Measurements from ENCODE around the gene RNASE4. TPM values are rescaled to one million over a fixed set of nuclear protein-coding genes. Genes with fewer than 3 reads are reported as not detected.

The RNASE4 gene
- total RNA-seq, 4 donors from 2014 or later = 90.9 to 193 (median 118) TPM

- 33 to 35% methylated on average over 4 of the region's 4 CpGs for WGBS, 2 donors
- TF ChIP-seq EP300 (IDR thresholded peaks at IDR 0.05) (no peak), POLR2A (IDR thresholded peaks at IDR 0.05) (no peak)
- TF ChIP-seq, protein P1, sequence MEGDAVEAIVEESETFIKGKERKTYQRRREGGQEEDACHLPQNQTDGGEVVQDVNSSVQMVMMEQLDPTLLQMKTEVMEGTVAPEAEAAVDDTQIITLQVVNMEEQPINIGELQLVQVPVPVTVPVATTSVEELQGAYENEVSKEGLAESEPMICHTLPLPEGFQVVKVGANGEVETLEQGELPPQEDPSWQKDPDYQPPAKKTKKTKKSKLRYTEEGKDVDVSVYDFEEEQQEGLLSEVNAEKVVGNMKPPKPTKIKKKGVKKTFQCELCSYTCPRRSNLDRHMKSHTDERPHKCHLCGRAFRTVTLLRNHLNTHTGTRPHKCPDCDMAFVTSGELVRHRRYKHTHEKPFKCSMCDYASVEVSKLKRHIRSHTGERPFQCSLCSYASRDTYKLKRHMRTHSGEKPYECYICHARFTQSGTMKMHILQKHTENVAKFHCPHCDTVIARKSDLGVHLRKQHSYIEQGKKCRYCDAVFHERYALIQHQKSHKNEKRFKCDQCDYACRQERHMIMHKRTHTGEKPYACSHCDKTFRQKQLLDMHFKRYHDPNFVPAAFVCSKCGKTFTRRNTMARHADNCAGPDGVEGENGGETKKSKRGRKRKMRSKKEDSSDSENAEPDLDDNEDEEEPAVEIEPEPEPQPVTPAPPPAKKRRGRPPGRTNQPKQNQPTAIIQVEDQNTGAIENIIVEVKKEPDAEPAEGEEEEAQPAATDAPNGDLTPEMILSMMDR (IDR thresholded peaks at IDR 0.05) = no peak
These were observed 22.4 kb downstream of the RNASE4 start for GRCh38 chr14:20706657-20707355.

GRCh38 chr14:20707622-20708021 is 23.3 kb downstream of the RNASE4 start:
- no peak overlapping the region for H3K27ac ChIP-seq
- H3K4me1 ChIP-seq = no peaks in the 10 kb centered on the region
- H3K4me3 ChIP-seq = no peak overlapping the region
- WGBS, 2 donors = 85 to 91% methylated on average over 2 of the region's 2 CpGs
- no peak for DNase-seq (ENCODE audit: low spot score in 2 of 2)
- no peaks in the 10 kb centered on the region for H3K9me3 ChIP-seq
- no peaks in the 10 kb centered on the region for H3K27me3 ChIP-seq
- no peak for TF ChIP-seq EP300 (IDR thresholded peaks at IDR 0.05)
- no peaks in the 10 kb centered on the region for H3K36me3 ChIP-seq

More at GRCh38 chr14:20706657-20707355, 22.4 kb downstream of the RNASE4 start:
- Histone ChIP-seq H3K27ac (no peak overlapping the region), H3K4me1 (no peaks in the 10 kb centered on the region), H3K4me3 (no peak overlapping the region), H3K36me3 (no peaks in the 10 kb centered on the region), H3K27me3 (no peaks in the 10 kb centered on the region), H3K9me3 (no peaks in the 10 kb centered on the region)
- no peak for DNase-seq (ENCODE audit: low spot score in 2 of 2)

- no peaks in the 10 kb centered on the region for H3K36me3 ChIP-seq
- no peak for DNase-seq (ENCODE audit: low spot score in 2 of 2)
- WGBS, 2 donors = 80 to 86% methylated on average over 4 of the region's 4 CpGs
- no peak overlapping the region for H3K27ac ChIP-seq
- no peaks in the 10 kb centered on the region for H3K27me3 ChIP-seq
- peaks cover 0 to 5% (median 0%) of the 10 kb centered on the region in 4 donors for H3K4me1 ChIP-seq
- H3K9me3 ChIP-seq = no peaks in the 10 kb centered on the region
- H3K4me3 ChIP-seq = no peak overlapping the region
- no peak for TF ChIP-seq POLR2A (IDR thresholded peaks at IDR 0.05)
- TF ChIP-seq, protein P1 (IDR thresholded peaks at IDR 0.05) = no peak
- no peak for TF ChIP-seq EP300 (IDR thresholded peaks at IDR 0.05)
These were observed 26.9 kb downstream of the RNASE4 start for GRCh38 chr14:20711261-20711660.

GRCh38 chr14:20711685-20712084 is 27.3 kb downstream of the RNASE4 start:
- TF ChIP-seq, protein P1 (IDR thresholded peaks at IDR 0.05) = no peak
- TF ChIP-seq POLR2A (IDR thresholded peaks at IDR 0.05) = no peak
- TF ChIP-seq EP300 (IDR thresholded peaks at IDR 0.05) = no peak
- Histone ChIP-seq H3K4me1 (peaks cover 0 to 5% (median 0%) of the 10 kb centered on the region in 4 donors), H3K27ac (no peak overlapping the region), H3K9me3 (no peaks in the 10 kb centered on the region), H3K27me3 (no peaks in the 10 kb centered on the region), H3K36me3 (no peaks in the 10 kb centered on the region), H3K4me3 (no peak overlapping the region)
- 60 to 69% methylated on average over 4 of the region's 4 CpGs for WGBS, 2 donors
- no peak for DNase-seq (ENCODE audit: low spot score in 2 of 2)

- Histone ChIP-seq H3K4me3 (no peak overlapping the region), H3K27me3 (no peaks in the 10 kb centered on the region), H3K4me1 (peaks cover 0 to 5% (median 0%) of the 10 kb centered on the region in 4 donors), H3K36me3 (no peaks in the 10 kb centered on the region), H3K27ac (no peak overlapping the region), H3K9me3 (no peaks in the 10 kb centered on the region)
- 26 to 39% methylated on average over 2 of the region's 2 CpGs for WGBS, 2 donors
- no peak for TF ChIP-seq POLR2A (IDR thresholded peaks at IDR 0.05)
- TF ChIP-seq, protein P1 (IDR thresholded peaks at IDR 0.05) = no peak
- TF ChIP-seq EP300 (IDR thresholded peaks at IDR 0.05) = no peak
- no peak for DNase-seq (ENCODE audit: low spot score in 2 of 2)
These were observed 28.5 kb downstream of the RNASE4 start for GRCh38 chr14:20712904-20713303.
